OCI-LY7 (cell line): ENCODE measurements around the gene HLCS. TPM values are rescaled to one million over a fixed set of nuclear protein-coding genes. Genes with fewer than 3 reads are reported as not detected.

Experiments
- BruUV-seq: library from RNA; stranded (reverse); fragments of 400-500 nt; replicated peaks from 2 replicates; lab custom pipeline; 2021; lab: Mats Ljungman, UMichigan
- CTCF ChIA-PET: fragments of 300-600 bp; sonication (Branson Sonifier 250); formaldehyde crosslinking; loops from one replicate; lab custom pipeline; 2022; ENCODE audit warnings: antibody characterized with exemption; ENCODE audit not compliant: unreplicated experiment; lab: Charles Lee
- POLR2A ChIA-PET: fragments of 300-600 bp; sonication (Branson Sonifier 250); formaldehyde crosslinking; loops from one replicate; lab custom pipeline; 2022; ENCODE audit warnings: antibody characterized with exemption; lab: Charles Lee
- DNase-seq: peaks from one replicate; pipeline ENCODE4 v3.0.0-alpha.2; 2015; ENCODE audit warnings: low spot score
- H2AFZ ChIP-seq: fragments of 200-600 bp; sonication (generic), shearing (Covaris generic); 2 replicates; pipeline ENCODE4 v1.6.1; 2014; ENCODE audit warnings: mild to moderate bottlenecking, antibody characterized with exemption, low read length, moderate library complexity
- H3K27ac ChIP-seq: fragments of 200-600 bp; sonication (generic); 2 replicates; pipeline ENCODE4 v1.5.1; 2014; ENCODE audit warnings: mixed run types, low read depth, mild to moderate bottlenecking, moderate library complexity, low read length, inconsistent platforms; ENCODE audit not compliant: poor library complexity, severe bottlenecking
- H3K36me3 ChIP-seq: fragments of 200-600 bp; sonication (generic); 2 replicates; pipeline ENCODE4 v1.6.1; 2014; ENCODE audit warnings: mild to moderate bottlenecking, antibody characterized with exemption, low read length, moderate library complexity, mixed read lengths; ENCODE audit not compliant: insufficient read depth
- H3K4me1 ChIP-seq: fragments of 200-600 bp; sonication (generic); 2 replicates; pipeline ENCODE4 v1.5.1; 2014; ENCODE audit warnings: mild to moderate bottlenecking, low read length; ENCODE audit not compliant: insufficient read depth, poor library complexity, severe bottlenecking
- H3K4me2 ChIP-seq: fragments of 200-600 bp; sonication (generic); 2 replicates; pipeline ENCODE4 v1.6.1; 2014; ENCODE audit warnings: mild to moderate bottlenecking, low read length
- H3K4me3 ChIP-seq: fragments of 200-600 bp; sonication (generic); 2 replicates; pipeline ENCODE4 v1.5.1; 2014; ENCODE audit warnings: mild to moderate bottlenecking, low read depth, low read length; ENCODE audit not compliant: poor library complexity, severe bottlenecking
- H3K79me2 ChIP-seq: fragments of 200-600 bp; sonication (generic); 2 replicates; pipeline ENCODE4 v1.6.1; 2016; ENCODE audit warnings: low read depth, mild to moderate bottlenecking, low read length, moderate library complexity, mixed read lengths; ENCODE audit not compliant: insufficient read depth
- H3K9me2 ChIP-seq: fragments of 200-600 bp; sonication (generic); 2 replicates; pipeline ENCODE4 v1.6.1; 2016; ENCODE audit warnings: mild to moderate bottlenecking, low read length, mixed read lengths; ENCODE audit not compliant: insufficient read depth
- H3K9me3 ChIP-seq: fragments of 200-600 bp; sonication (generic); 2 replicates; pipeline ENCODE4 v1.6.1; 2014; ENCODE audit warnings: mild to moderate bottlenecking, mixed run types, low read length, mixed read lengths
- H4K20me1 ChIP-seq: fragments of 200-600 bp; sonication (generic); 2 replicates; pipeline ENCODE4 v1.6.1; 2014; ENCODE audit warnings: mild to moderate bottlenecking, antibody characterized with exemption, low read length, moderate library complexity, mixed read lengths; ENCODE audit not compliant: insufficient read depth
- EZH2phosphoT487 ChIP-seq: fragments of 200-600 bp; sonication (generic); IDR thresholded peaks from 2 replicates; pipeline ENCODE4 v1.6.1; 2018; ENCODE audit warnings: low read depth, borderline replicate concordance, mild to moderate bottlenecking, mixed run types, antibody characterized with exemption, low read length, moderate library complexity, mixed read lengths
- intact Hi-C: fragments of 100-400 bp; cut with micrococcal nuclease; formaldehyde crosslinking; loops from one replicate; pipeline ENCODE4 v1.10.0; 2022; ENCODE audit not compliant: unreplicated experiment
- total RNA-seq, 2 experiments: library from RNA; depleted of rRNA in 1 of 2; stranded (reverse); fragments of >200 nt in 1 of 2; shearing (Covaris generic) in 1 of 2; gene quantifications; 2 replicates each; pipeline ENCODE4 v1.2.3, GENCODE V29; 2014 to 2022
- TF ChIP-seq, protein P1 (sequence below): fragments of 200-600 bp; sonication (generic); conservative IDR thresholded peaks from 2 replicates; pipeline ENCODE4 v1.5.1; 2014; ENCODE audit warnings: mild to moderate bottlenecking, antibody characterized with exemption, low read length, moderate library complexity, mixed read lengths

Gene HLCS
- total RNA-seq, 2 experiments from 2014 or later: 12.0 to 20.9 TPM

DNA sequence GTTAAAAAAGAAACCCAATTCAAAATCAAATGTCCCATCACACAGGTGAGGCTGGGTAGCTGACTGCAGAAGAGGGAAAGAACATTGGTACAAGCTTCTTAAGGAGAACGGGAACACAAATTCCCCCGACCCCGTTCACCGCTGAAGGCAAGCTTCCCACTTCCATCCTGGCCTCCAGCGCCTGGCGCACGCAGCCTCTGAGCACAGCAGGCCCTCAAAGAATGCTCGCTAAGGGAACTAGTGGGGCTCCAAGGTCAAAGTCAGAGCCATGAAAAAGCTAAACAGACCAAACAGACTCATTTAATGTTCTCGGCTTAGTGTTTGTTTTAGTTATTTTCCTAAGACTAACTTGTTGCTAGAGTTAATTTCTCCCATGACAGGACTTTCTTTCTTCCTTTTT lies 203.8 kb downstream of the HLCS start:
- H3K9me2 ChIP-seq: no peaks in the 10 kb centered on the region
- no peaks in the 10 kb centered on the region for H3K79me2 ChIP-seq
- no peaks in the 10 kb centered on the region for H4K20me1 ChIP-seq
- BruUV-seq: no TSS peak
- no peak for DNase-seq
- no peak for TF ChIP-seq EZH2phosphoT487
- TF ChIP-seq, protein P1, sequence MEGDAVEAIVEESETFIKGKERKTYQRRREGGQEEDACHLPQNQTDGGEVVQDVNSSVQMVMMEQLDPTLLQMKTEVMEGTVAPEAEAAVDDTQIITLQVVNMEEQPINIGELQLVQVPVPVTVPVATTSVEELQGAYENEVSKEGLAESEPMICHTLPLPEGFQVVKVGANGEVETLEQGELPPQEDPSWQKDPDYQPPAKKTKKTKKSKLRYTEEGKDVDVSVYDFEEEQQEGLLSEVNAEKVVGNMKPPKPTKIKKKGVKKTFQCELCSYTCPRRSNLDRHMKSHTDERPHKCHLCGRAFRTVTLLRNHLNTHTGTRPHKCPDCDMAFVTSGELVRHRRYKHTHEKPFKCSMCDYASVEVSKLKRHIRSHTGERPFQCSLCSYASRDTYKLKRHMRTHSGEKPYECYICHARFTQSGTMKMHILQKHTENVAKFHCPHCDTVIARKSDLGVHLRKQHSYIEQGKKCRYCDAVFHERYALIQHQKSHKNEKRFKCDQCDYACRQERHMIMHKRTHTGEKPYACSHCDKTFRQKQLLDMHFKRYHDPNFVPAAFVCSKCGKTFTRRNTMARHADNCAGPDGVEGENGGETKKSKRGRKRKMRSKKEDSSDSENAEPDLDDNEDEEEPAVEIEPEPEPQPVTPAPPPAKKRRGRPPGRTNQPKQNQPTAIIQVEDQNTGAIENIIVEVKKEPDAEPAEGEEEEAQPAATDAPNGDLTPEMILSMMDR: no peak
- H3K9me3 ChIP-seq: no peaks in the 10 kb centered on the region
- no peak overlapping the region for H3K4me2 ChIP-seq
- H3K36me3 ChIP-seq: no peaks in the 10 kb centered on the region
- CTCF ChIA-PET: no interaction called here
- intact Hi-C loops: no loop called here
- H3K4me3 ChIP-seq: no peak overlapping the region
- H3K27ac ChIP-seq: no peak overlapping the region
- H3K4me1 ChIP-seq: no peaks in the 10 kb centered on the region
- POLR2A ChIA-PET: no interaction called here
- no peak overlapping the region for H2AFZ ChIP-seq

DNA sequence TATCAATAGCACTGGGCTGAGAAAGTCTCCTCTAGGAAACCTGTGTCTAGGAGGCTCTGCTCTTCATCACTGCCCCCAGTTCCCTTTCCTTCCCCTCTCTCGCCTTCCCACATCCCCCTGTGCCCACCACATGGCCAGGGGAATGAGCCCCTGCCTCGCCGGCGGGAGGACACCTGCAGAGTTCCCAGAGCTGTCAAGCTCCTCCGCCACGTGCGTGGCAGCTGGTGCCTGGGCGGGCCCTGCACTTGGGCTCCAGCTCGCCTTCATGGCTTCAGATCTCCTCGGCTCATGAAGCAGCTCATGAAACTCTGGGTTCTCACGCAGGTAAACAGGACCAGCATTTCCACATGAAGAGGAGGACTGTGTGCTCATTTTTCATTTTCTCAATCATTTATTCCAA lies 204.8 kb downstream of the HLCS start:
- DNase-seq: no peak

More for the DNA sequence above, 204.8 kb downstream of the HLCS start:
- Histone ChIP-seq H3K79me2 (no peaks in the 10 kb centered on the region), H3K36me3 (no peaks in the 10 kb centered on the region), H3K9me3 (no peaks in the 10 kb centered on the region), H4K20me1 (no peaks in the 10 kb centered on the region), H3K4me2 (no peak overlapping the region), H2AFZ (no peak overlapping the region), H3K4me3 (no peak overlapping the region), H3K4me1 (no peaks in the 10 kb centered on the region), H3K27ac (no peak overlapping the region), H3K9me2 (no peaks in the 10 kb centered on the region)
- BruUV-seq: no TSS peak
- TF ChIP-seq, protein P1: no peak
- TF ChIP-seq EZH2phosphoT487: no peak
- CTCF ChIA-PET: no interaction called here
- POLR2A ChIA-PET: interaction anchor here (0.7 to 1.6 kb wide), 2 partner anchors 9 to 10 kb away, joined by 3 to 7 read pairs; no protein-coding TSS in a partner anchor
- intact Hi-C loops: no loop called here
